Fibroblast of mammary gland (primary cell): ENCODE data around the gene RFPL3.
"Not testable (repeated sequence)": the region's sequence is repeated elsewhere in the genome, so short reads cannot be mapped to it uniquely, and the experiment has no call there.

Experiments
- DNase-seq: peaks from one replicate; pipeline ENCODE4 v3.0.0-alpha.2; 2010; ENCODE audit warnings: low read depth
- H3K4me3 ChIP-seq: 2 replicates; pipeline ENCODE4 v1.5.1; 2011; ENCODE audit warnings: low read depth, mild to moderate bottlenecking, low read length, moderate library complexity; ENCODE audit not compliant: control insufficient read depth
- CTCF ChIP-seq: conservative IDR thresholded peaks from 2 replicates; pipeline ENCODE4 v1.5.1; 2011; ENCODE audit warnings: low read depth, low read length, inconsistent platforms; ENCODE audit not compliant: control insufficient read depth, insufficient read depth

The RFPL3 gene

GRCh38 chr22:32352681-32353080, 5.0 kb upstream of the RFPL3 start:
- no peak overlapping the region for H3K4me3 ChIP-seq
- no peak for DNase-seq
- TF ChIP-seq CTCF, result no peak

- no peak overlapping the region for H3K4me3 ChIP-seq
- no peak for DNase-seq
- TF ChIP-seq CTCF, result no peak
These were observed 4.4 kb upstream of the RFPL3 start for GRCh38 chr22:32353292-32353691.

- DNase-seq, result no peak
- no peak for TF ChIP-seq CTCF
- H3K4me3 ChIP-seq, result no peak overlapping the region
These were observed 3.8 kb upstream of the RFPL3 start for GRCh38 chr22:32353840-32354239.

GRCh38 chr22:32354360-32355351, 3.0 kb upstream of the RFPL3 start:
- no peak overlapping the region for H3K4me3 ChIP-seq
- TF ChIP-seq CTCF, result no peak
- peak; percentile 71 for DNase-seq

GRCh38 chr22:32355760-32356159, 1.9 kb upstream of the RFPL3 start:
- H3K4me3 ChIP-seq, result no peak overlapping the region
- no peak for TF ChIP-seq CTCF
- no peak for DNase-seq

GRCh38 chr22:32360096-32360495, 2.4 kb downstream of the RFPL3 start:
- not testable (repeated sequence) for H3K4me3 ChIP-seq

GRCh38 chr22:32361257-32361656, 3.6 kb downstream of the RFPL3 start:
- no peak for TF ChIP-seq CTCF
- DNase-seq, result no peak
- no peak overlapping the region for H3K4me3 ChIP-seq

More at GRCh38 chr22:32360096-32360495, 2.4 kb downstream of the RFPL3 start:
- DNase-seq, result not testable (repeated sequence)
